GM12874 (cell line): ENCODE measurements around the gene HS1BP3.

Source experiments
- TF ChIP-seq, protein P1 (sequence below): IDR thresholded peaks from 2 replicates; pipeline ENCODE4 v1.5.1; 2011; ENCODE audit warnings: low read depth, mild to moderate bottlenecking, control low read depth, low read length, moderate library complexity; ENCODE audit not compliant: insufficient read depth

Gene HS1BP3

DNA sequence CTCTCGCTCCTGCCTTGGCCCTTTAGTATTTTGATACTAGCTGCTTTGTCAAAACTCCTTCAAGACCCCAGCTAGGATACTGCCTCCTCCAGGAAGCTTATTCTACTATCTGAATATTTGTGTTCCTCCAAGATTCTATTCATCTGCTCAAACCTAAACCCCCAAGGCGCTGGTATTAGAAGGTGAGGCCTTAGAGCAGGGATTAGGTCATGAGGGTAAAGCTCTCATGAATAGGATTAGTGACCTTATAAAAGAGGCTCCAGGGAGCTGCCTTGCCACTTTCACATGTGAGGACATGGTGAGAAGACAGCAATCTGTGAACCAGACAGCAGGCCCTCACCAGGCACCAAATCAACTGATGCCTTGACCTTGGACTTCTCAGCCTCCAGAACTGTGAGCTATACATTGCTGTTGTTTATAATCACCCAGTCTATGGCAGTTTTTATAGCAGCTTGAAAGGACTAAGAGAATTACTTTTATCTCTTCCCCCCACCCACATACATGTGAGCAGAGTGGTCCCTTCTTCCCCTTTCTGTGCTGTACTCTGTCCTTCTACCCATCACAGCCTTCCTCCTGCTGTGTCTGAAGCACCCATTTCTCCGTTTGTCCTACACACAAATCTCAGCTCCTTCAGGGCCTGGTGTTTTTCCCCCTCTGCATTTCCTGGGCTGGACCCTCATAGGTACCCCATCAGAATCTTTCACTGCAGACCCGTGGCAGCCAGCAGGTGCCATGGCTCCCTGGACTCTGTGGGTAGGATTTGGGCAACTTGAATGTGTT is 54.5 kb downstream of the HS1BP3 start:
- TF ChIP-seq, protein P1, sequence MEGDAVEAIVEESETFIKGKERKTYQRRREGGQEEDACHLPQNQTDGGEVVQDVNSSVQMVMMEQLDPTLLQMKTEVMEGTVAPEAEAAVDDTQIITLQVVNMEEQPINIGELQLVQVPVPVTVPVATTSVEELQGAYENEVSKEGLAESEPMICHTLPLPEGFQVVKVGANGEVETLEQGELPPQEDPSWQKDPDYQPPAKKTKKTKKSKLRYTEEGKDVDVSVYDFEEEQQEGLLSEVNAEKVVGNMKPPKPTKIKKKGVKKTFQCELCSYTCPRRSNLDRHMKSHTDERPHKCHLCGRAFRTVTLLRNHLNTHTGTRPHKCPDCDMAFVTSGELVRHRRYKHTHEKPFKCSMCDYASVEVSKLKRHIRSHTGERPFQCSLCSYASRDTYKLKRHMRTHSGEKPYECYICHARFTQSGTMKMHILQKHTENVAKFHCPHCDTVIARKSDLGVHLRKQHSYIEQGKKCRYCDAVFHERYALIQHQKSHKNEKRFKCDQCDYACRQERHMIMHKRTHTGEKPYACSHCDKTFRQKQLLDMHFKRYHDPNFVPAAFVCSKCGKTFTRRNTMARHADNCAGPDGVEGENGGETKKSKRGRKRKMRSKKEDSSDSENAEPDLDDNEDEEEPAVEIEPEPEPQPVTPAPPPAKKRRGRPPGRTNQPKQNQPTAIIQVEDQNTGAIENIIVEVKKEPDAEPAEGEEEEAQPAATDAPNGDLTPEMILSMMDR: no peak

- TF ChIP-seq, protein P1: no peak
Measured at GRCh38 chr2:20595439-20596192, 55.3 kb downstream of the HS1BP3 start.

- TF ChIP-seq, protein P1: no peak
Measured at GRCh38 chr2:20594957-20595356, 55.9 kb downstream of the HS1BP3 start.

GRCh38 chr2:20594048-20594750 is 56.7 kb downstream of the HS1BP3 start:
- TF ChIP-seq, protein P1: no peak

GRCh38 chr2:20593072-20594034 is 57.5 kb downstream of the HS1BP3 start:
- TF ChIP-seq, protein P1: no peak

DNA sequence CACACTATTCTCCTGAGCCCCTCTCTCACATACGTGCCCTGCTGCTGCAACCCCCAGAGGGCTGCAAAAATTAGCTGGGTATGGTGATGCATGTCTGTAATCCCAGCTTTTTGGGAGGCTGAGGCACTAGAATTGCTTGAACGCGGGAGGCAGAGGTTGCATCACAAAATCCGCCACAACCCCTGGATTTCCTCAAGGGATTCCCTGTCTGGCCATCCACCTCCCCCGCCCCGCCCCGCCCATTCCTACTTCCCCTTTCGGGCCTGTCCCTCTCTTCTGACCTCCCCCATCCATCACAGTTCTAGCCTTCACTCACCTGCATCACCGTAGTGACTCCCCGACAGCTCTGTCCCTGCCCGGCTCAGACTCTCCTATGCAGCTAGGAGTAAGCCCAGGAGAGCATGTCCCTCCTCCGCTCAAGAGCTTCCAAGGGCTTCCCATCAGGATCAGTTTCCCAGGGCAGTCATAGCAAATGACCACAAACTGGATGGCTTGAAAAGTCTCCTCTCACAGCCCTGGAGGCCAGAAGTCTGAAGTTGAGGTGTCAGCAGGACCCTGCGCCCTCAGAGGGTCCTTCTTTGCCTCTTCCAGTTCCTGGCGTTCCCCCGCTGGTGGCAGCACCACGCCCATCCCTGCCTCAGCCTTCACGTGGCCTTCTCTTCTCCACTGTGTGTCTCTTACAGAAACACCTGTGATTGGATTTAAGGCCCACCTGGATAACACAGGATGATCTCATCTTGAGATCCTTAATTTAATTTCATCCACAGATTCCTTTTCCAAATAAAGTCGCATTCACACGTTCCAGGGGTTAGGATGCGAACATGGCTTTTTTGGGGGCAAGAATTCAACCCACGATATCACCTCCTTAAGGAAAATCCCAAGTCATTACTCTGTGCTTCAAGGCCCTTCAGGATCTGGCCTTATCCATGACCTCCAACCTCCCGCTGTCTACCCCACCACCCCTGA is 58.5 kb downstream of the HS1BP3 start:
- TF ChIP-seq, protein P1: no peak
